ENCODE measurements around the gene SLC6A19. TPM values are rescaled to one million over a fixed set of nuclear protein-coding genes. Genes with fewer than 3 reads are reported as not detected.

Gene SLC6A19
- total and polyA plus RNA-seq, 2 of the 13 experiments (the other 11 are each of a cell fraction or from before 2014, with no cell fraction given): 0.02 TPM; not detected in 1

- ChIA-PET POLR2A (interaction anchor here (1.2 to 3.6 kb wide), 3 partner anchors 10 to 68 kb away, joined by 11 to 47 read pairs (median 30); no protein-coding TSS in a partner anchor), CTCF (ENCODE audit: low intra/inter-chr PET ratio, low total read pairs) (interaction anchor here (2.0 to 2.7 kb wide), 2 partner anchors 30 to 251 kb away, joined by 6 to 24 read pairs; no protein-coding TSS in a partner anchor)
- Histone ChIP-seq H3K4me1 (ENCODE audit: insufficient read depth, low read length) (peaks cover 43% of the 10 kb centered on the region), H3K9ac (ENCODE audit: insufficient read depth, low read depth, low read length) (peak overlapping the region; percentile 25; the same call in 1 of the 2 replicates), H3K79me2 (ENCODE audit: insufficient read depth, low read length) (no peaks in the 10 kb centered on the region), H3K27me3 (ENCODE audit: control insufficient read depth in 1 of 2, insufficient read depth in 2 of 2, low read length in 2 of 2) (peaks cover 0 to 15% of the 10 kb centered on the region in 2 experiments; a peak in 3 of 5 replicates), H3K36me3 (replicated peaks in 1 of 2; ENCODE audit: control insufficient read depth in 1 of 2, insufficient read depth in 2 of 2, low read length in 2 of 2) (no peaks in the 10 kb centered on the region), H4K20me1 (ENCODE audit: insufficient read depth, low read length) (no peaks in the 10 kb centered on the region), H2AFZ (ENCODE audit: low read length) (no peak overlapping the region), H3K9me3 (ENCODE audit: low read length) (no peaks in the 10 kb centered on the region), H3K4me3 (replicated peaks in 1 of 3; ENCODE audit: insufficient read depth in 1 of 3, low read depth in 2 of 3, low read length in 3 of 3) (peak overlapping the region in 1 of 3 experiments; percentile 13; a peak in 1 of 6 replicates), H3K27ac (ENCODE audit: extremely low read length, insufficient read depth, low read length) (no peak overlapping the region), H3K4me2 (ENCODE audit: low read depth, low read length) (peak overlapping the region; percentile 62)
- intact Hi-C loops (cut with micrococcal nuclease; ENCODE audit: unreplicated experiment) (loop anchor here (1.0 kb wide), 2 partner anchors 9 to 30 kb away; no protein-coding TSS in a partner anchor), in situ Hi-C loops (cut with HindIII; ENCODE audit: extremely low pct_ligation_motif_present, low pct_unique_long_range_greater_than_20kb) (loop anchor here (5.0 to 10.0 kb wide), 2 partner anchors 63 to 470 kb away; no protein-coding TSS in a partner anchor)
- no TSS peak for BruUV-seq (replicated peaks)
- 26% methylated on average over 20 of the region's 27 CpGs for WGBS (ENCODE audit: low lambda C conversion rate)
- DNase-seq (ENCODE audit: low spot score) (peak; percentile 88), ATAC-seq (peak; percentile 75), FAIRE-seq (peak; percentile 85)
- TF ChIP-seq ZMYM3 (CRISPR knock-in tag; IDR thresholded peaks at IDR 0.05) (peak; percentile 25; the same call in 1 of the 2 replicates), MAZ (IDR thresholded peaks at IDR 0.05; ENCODE audit: borderline replicate concordance, low read depth, low read length) (no peak), MAZ (CRISPR knock-in tag; IDR thresholded peaks at IDR 0.05; ENCODE audit: low read depth) (0 out of 2 replicates have a peak, but pooled peaks have one; percentile 29), TMF1 (CRISPR knock-in tag; IDR thresholded peaks at IDR 0.05; ENCODE audit: low read depth) (no peak), ZGPAT (CRISPR knock-in tag; IDR thresholded peaks at IDR 0.05) (peak; percentile 67; the same call in 1 of the 2 replicates), KAT8 (CRISPR knock-in tag; IDR thresholded peaks at IDR 0.05) (0 out of 2 replicates have a peak, but pooled peaks have one; percentile 4), ZSCAN30 (CRISPR knock-in tag; IDR thresholded peaks at IDR 0.05) (no peak), HNF1B (CRISPR knock-in tag; IDR thresholded peaks at IDR 0.05) (peak; percentile 70), KLF6 (CRISPR knock-in tag; IDR thresholded peaks at IDR 0.05) (no peak), SOX13 (IDR thresholded peaks at IDR 0.05) (no peak), SOX13 (CRISPR knock-in tag; conservative IDR thresholded peaks at IDR 0.05 in 1 of 2, IDR thresholded peaks at IDR 0.05 in 1 of 2) (peak in 1 of 2 experiments; percentile 27; a peak in 1 of 4 replicates), ZFP1 (CRISPR knock-in tag; IDR thresholded peaks at IDR 0.05) (no peak), ZNF329 (CRISPR knock-in tag; IDR thresholded peaks at IDR 0.05; ENCODE audit: low read depth) (no peak), GABPB1 (CRISPR knock-in tag; IDR thresholded peaks at IDR 0.05) (0 out of 2 replicates have a peak, but pooled peaks have one; percentile 20), KAT7 (CRISPR knock-in tag; IDR thresholded peaks at IDR 0.05; ENCODE audit: borderline replicate concordance) (no peak), SALL1 (CRISPR knock-in tag; IDR thresholded peaks at IDR 0.05) (peak; percentile 81; the same call in 1 of the 2 replicates), TEAD2 (CRISPR knock-in tag; IDR thresholded peaks at IDR 0.05) (no peak), ZNF124 (CRISPR knock-in tag; IDR thresholded peaks at IDR 0.05) (no peak), RCOR2 (CRISPR knock-in tag; IDR thresholded peaks at IDR 0.05) (no peak)
Observed at GRCh38 chr5:1174122-1174936, 27.1 kb upstream of the SLC6A19 start.

Data from HepG2 (cell line).